GM12878 (cell line): ENCODE measurements around the gene PDE6B. TPM values are rescaled to one million over a fixed set of nuclear protein-coding genes. Genes with fewer than 3 reads are reported as not detected.

Source experiments
- ATAC-seq: fragments of 200-7000 bp; cut with Tn5 transposase; 3 replicates; pipeline ENCODE4 v1.9.1; 2020; ENCODE audit warnings: mild to moderate bottlenecking, moderate library complexity
- BruUV-seq: library from RNA; stranded (reverse); fragments of 400-500 nt; replicated peaks from 2 replicates; lab custom pipeline; 2021; lab: Mats Ljungman, UMichigan
- CTCF ChIA-PET: fragments of 300-600 bp; sonication (Branson Sonifier 250); formaldehyde crosslinking; extraction: SDS; loops from one replicate; lab custom pipeline; 2021; ENCODE audit warnings: inconsistent platforms; lab: Yijun Ruan, JAX
- POLR2A ChIA-PET: fragments of 350-600 bp; formaldehyde crosslinking; extraction: SDS; loops from one replicate; lab custom pipeline; 2021; ENCODE audit warnings: inconsistent platforms; lab: Charles Lee
- RAD21 ChIA-PET: fragments of 300-600 bp; sonication (Branson Sonifier 250); formaldehyde crosslinking; loops from one replicate; lab custom pipeline; 2023; ENCODE audit warnings: antibody characterized with exemption; ENCODE audit not compliant: unreplicated experiment; lab: Charles Lee
- SMC1A ChIA-PET: fragments of 300-600 bp; sonication (Branson Sonifier 250); formaldehyde crosslinking; loops from one replicate; lab custom pipeline; 2023; ENCODE audit not compliant: unreplicated experiment, uncharacterized antibody; lab: Charles Lee
- DNase-seq: peaks from one replicate; pipeline ENCODE4 v3.0.0-alpha.2; 2011; ENCODE audit warnings: low read depth, low spot score
- FAIRE-seq: peaks from 3 replicates; lab custom pipeline; 2011; peaks lifted over from hg19 to GRCh38; lab: Jason Lieb, UNC
- H2AFZ ChIP-seq: 2 replicates; pipeline ENCODE4 v1.6.0; 2011; ENCODE audit warnings: low read depth, low read length, control low read depth; ENCODE audit not compliant: control insufficient read depth
- H3K27ac ChIP-seq: 2 replicates; pipeline ENCODE4 v1.5.1; 2011; ENCODE audit warnings: control low read depth; ENCODE audit not compliant: control insufficient read depth, insufficient read depth
- H3K27me3 ChIP-seq, 2 experiments: replicated peaks in 1 of 2; 2 replicates each; pipeline versions ENCODE4 v1.6.0 to v1.6.1; 2011; ENCODE audit warnings: low read length in 1 of 2; ENCODE audit not compliant: control insufficient read depth in 2 of 2, insufficient read depth in 2 of 2
- H3K36me3 ChIP-seq, 2 experiments: 2 replicates each; pipeline ENCODE4 v1.5.1; 2011; ENCODE audit warnings: low read length in 1 of 2; ENCODE audit not compliant: control insufficient read depth in 2 of 2, insufficient read depth in 2 of 2
- H3K4me1 ChIP-seq: 2 replicates; pipeline ENCODE4 v1.6.1; 2011; ENCODE audit warnings: mild to moderate bottlenecking, low read length, moderate library complexity, mixed read lengths; ENCODE audit not compliant: control insufficient read depth, insufficient read depth
- H3K4me2 ChIP-seq: 2 replicates; pipeline ENCODE4 v1.6.0; 2011; ENCODE audit warnings: control low read depth; ENCODE audit not compliant: control insufficient read depth, insufficient read depth
- H3K4me3 ChIP-seq: fragments of 200-600 bp; sonication (generic); 2 replicates; pipeline ENCODE4 v1.5.1; 2016
- H3K79me2 ChIP-seq: 2 replicates; pipeline ENCODE4 v1.6.0; 2011; ENCODE audit warnings: low read length; ENCODE audit not compliant: control insufficient read depth, insufficient read depth
- H3K9ac ChIP-seq: 2 replicates; pipeline ENCODE4 v1.8.0; 2011; ENCODE audit warnings: low read length, control low read depth, mixed read lengths; ENCODE audit not compliant: control insufficient read depth, insufficient read depth
- H3K9me3 ChIP-seq: replicated peaks from 3 replicates; pipeline ENCODE4 v1.5.1; 2011; ENCODE audit warnings: mild to moderate bottlenecking, low read length; ENCODE audit not compliant: control insufficient read depth, insufficient read depth
- H4K20me1 ChIP-seq: 2 replicates; pipeline ENCODE4 v1.6.0; 2011; ENCODE audit not compliant: control insufficient read depth, insufficient read depth
- ATF7 ChIP-seq: fragments of 450-650 bp; IDR thresholded peaks from 2 replicates; pipeline ENCODE4 v1.6.1; 2016; ENCODE audit warnings: low read depth, mild to moderate bottlenecking
- BHLHE40 ChIP-seq, 2 experiments: fragments of 450-650 bp in 1 of 2; IDR thresholded peaks; 2 replicates each; pipeline ENCODE4 v1.6.1; 2011 to 2017; ENCODE audit warnings: low read depth in 2 of 2, borderline replicate concordance in 1 of 2, improper control_type of control experiment in 1 of 2, low read length in 1 of 2, mild to moderate bottlenecking in 1 of 2
- DPF2 ChIP-seq: fragments of 450-650 bp; IDR thresholded peaks from 2 replicates; pipeline ENCODE4 v1.6.1; 2017; ENCODE audit warnings: mild to moderate bottlenecking
- E2F8 ChIP-seq: fragments of 450-650 bp; IDR thresholded peaks from 2 replicates; pipeline ENCODE4 v1.6.1; 2018; ENCODE audit warnings: mild to moderate bottlenecking, low read depth, moderate library complexity; ENCODE audit not compliant: partially characterized antibody
- HDAC6 ChIP-seq: fragments of 200-600 bp; sonication (generic); IDR thresholded peaks from one replicate; pipeline ENCODE4 v1.8.0; 2017; ENCODE audit warnings: antibody characterized with exemption; ENCODE audit not compliant: unreplicated experiment
- IKZF1 ChIP-seq: fragments of 450-650 bp; conservative IDR thresholded peaks from 2 replicates; pipeline ENCODE4 v1.6.1; 2017; ENCODE audit warnings: antibody characterized with exemption, mild to moderate bottlenecking
- MXI1 ChIP-seq: fragments of 150-350 bp; IDR thresholded peaks from 2 replicates; pipeline ENCODE4 v1.6.1; 2011; ENCODE audit warnings: low read depth, mild to moderate bottlenecking, inconsistent platforms, low read length, improper control_type of control experiment
- NR2F1 ChIP-seq: fragments of 450-650 bp; conservative IDR thresholded peaks from 2 replicates; pipeline ENCODE4 v1.6.1; 2017; ENCODE audit warnings: mild to moderate bottlenecking
- PRDM15 ChIP-seq: fragments of 450-650 bp; formaldehyde crosslinking; IDR thresholded peaks from 2 replicates; pipeline ENCODE4 v1.4.0; 2020; ENCODE audit warnings: mild to moderate bottlenecking, moderate library complexity
- STAT3 ChIP-seq: IDR thresholded peaks from 2 replicates; pipeline ENCODE4 v1.6.1; 2011; ENCODE audit warnings: low read depth, low read length, improper control_type of control experiment
- TCF12 ChIP-seq: IDR thresholded peaks from 2 replicates; pipeline ENCODE4 v1.6.1; 2011; ENCODE audit warnings: low read depth, mild to moderate bottlenecking, low read length
- YBX1 ChIP-seq: fragments of 450-650 bp; IDR thresholded peaks from 2 replicates; pipeline ENCODE4 v1.6.1; 2016; ENCODE audit warnings: antibody characterized with exemption
- WGBS: methylation state at CpG from one replicate; pipeline ENCODE4 v1.1.6; 2016; ENCODE audit warnings: low lambda C conversion rate; ENCODE audit not compliant: insufficient replicate concordance, insufficient coverage; ENCODE audit errors: missing lambda C conversion rate; 5-methylcytosine and 5-hydroxymethylcytosine counted together
- in situ Hi-C: fragments of 300-500 bp; cut with MboI; formaldehyde crosslinking; loops from 9 replicates; pipeline ENCODE4 v1.14.3; 2018; ENCODE audit warnings: mixed read lengths
- intact Hi-C: fragments of 100-400 bp; cut with micrococcal nuclease; formaldehyde crosslinking; loops from one replicate; pipeline ENCODE4 v1.14.2; 2022; ENCODE audit not compliant: unreplicated experiment
- polyA plus RNA-seq, 11 experiments: library from polyadenylated mRNA; depleted of rRNA in 4 of 11; unstranded in 6 of 11; stranded (reverse) in 5 of 11; fragments of >200 nt; fragmentation: Nextera tagmentation in 4 of 11; fragmentation: Illumina TruSeq in 1 of 11; extraction: Ambion mirVana in 4 of 11; extraction: Trizol in 1 of 11; gene quantifications; 1 replicate in 1 of 11; 2 replicates in 10 of 11; pipeline versions ENCODE4 v1.2.1 to v1.2.3, GENCODE V29; 2011 to 2016; ENCODE audit warnings: inconsistent platforms in 2 of 11, missing spikeins in 2 of 11, low read depth in 1 of 11
- total RNA-seq, 4 experiments: library from RNA; depleted of rRNA in 3 of 4; stranded (reverse); fragments of >200 nt in 3 of 4; fragmentation: Illumina TruSeq in 1 of 4; extraction: Trizol in 1 of 4; gene quantifications; 2 replicates each; pipeline versions ENCODE4 v1.2.1 to v1.2.3, GENCODE V29; 2013 to 2021

PDE6B gene
- total and polyA plus RNA-seq, 10 of the 15 experiments (the other 5 are each of a cell fraction or from before 2014, with no cell fraction given): 2.6 to 6.4 (median 3.8) TPM

GRCh38 chr4:579543-580175 is 45.7 kb upstream of the PDE6B start:
- in situ Hi-C loops (no loop called here), intact Hi-C loops (no loop called here)
- 3% methylated on average over 11 of the region's 11 CpGs for WGBS
- ATAC-seq (no peak; the same call in 2 of the 3 replicates), DNase-seq (no peak), FAIRE-seq (peak; percentile 47)
- ChIA-PET CTCF (interaction anchor here (0.5 to 1.7 kb wide), 2 partner anchors 177 to 335 kb away, joined by 3 to 5 read pairs; no protein-coding TSS in a partner anchor), RAD21 (no interaction called here), POLR2A (no interaction called here), SMC1A (interaction anchor here (0.5 to 0.8 kb wide), 2 partner anchors 19 to 28 kb away, joined by 3 read pairs; no protein-coding TSS in a partner anchor)
- no peaks in the 10 kb centered on the region for H4K20me1 ChIP-seq
- BruUV-seq: no TSS peak
- H2AFZ ChIP-seq: no peak overlapping the region
- no peak overlapping the region for H3K27ac ChIP-seq
- no peak overlapping the region for H3K4me2 ChIP-seq
- peaks cover 3% of the 10 kb centered on the region; the same call in 1 of the 3 replicates for H3K9me3 ChIP-seq
- no peaks in the 10 kb centered on the region for H3K79me2 ChIP-seq
- no peaks in the 10 kb centered on the region for H3K4me1 ChIP-seq
- no peaks in the 10 kb centered on the region; a peak in 1 of 4 replicates for H3K27me3 ChIP-seq
- peak; percentile 35 for TF ChIP-seq IKZF1
- no peak for TF ChIP-seq E2F8
- peak; percentile 66; the same call in 1 of the 2 replicates for TF ChIP-seq TCF12
- no peak for TF ChIP-seq PRDM15 (CRISPR knock-in tag)
- TF ChIP-seq MXI1: no peak
- no peak for TF ChIP-seq ATF7
- no peak for TF ChIP-seq NR2F1
- no peak for TF ChIP-seq HDAC6
- no peak for TF ChIP-seq STAT3
- TF ChIP-seq BHLHE40 (IDR thresholded peaks at IDR 0.05; ENCODE audit: borderline replicate concordance in 1 of 2, low read depth in 2 of 2, low read length in 1 of 2): peak in 1 of 2 experiments; percentile 32; a peak in 1 of 4 replicates
- 0 out of 2 replicates have a peak, but pooled peaks have one; percentile 28 for TF ChIP-seq DPF2
- TF ChIP-seq YBX1: no peak
- H3K36me3 ChIP-seq: no peaks in the 10 kb centered on the region
- H3K9ac ChIP-seq: no peak overlapping the region
- no peak overlapping the region for H3K4me3 ChIP-seq
